Measurements from ENCODE around the gene SP5.

DNA sequence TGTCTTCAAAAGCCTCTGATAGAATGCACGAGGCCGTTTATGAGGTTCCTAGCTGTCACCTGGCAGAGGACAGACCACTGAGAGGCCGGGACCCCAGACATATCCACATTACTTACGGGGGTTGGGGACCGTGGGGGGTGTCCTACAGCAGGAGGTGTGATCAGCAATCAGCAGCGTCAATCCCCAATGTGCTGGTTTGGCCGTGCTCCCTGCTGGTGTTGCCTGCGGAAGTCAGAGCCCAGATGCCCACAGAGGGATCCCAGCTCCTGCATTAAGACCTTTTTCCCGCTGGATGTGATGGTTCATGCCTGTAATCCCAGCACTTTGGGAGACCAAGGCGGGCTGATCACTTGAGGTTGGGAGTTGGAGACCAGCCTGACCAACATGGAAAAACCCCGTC lies 20.8 kb upstream of the SP5 start:
- TF ChIP-seq, protein P1, sequence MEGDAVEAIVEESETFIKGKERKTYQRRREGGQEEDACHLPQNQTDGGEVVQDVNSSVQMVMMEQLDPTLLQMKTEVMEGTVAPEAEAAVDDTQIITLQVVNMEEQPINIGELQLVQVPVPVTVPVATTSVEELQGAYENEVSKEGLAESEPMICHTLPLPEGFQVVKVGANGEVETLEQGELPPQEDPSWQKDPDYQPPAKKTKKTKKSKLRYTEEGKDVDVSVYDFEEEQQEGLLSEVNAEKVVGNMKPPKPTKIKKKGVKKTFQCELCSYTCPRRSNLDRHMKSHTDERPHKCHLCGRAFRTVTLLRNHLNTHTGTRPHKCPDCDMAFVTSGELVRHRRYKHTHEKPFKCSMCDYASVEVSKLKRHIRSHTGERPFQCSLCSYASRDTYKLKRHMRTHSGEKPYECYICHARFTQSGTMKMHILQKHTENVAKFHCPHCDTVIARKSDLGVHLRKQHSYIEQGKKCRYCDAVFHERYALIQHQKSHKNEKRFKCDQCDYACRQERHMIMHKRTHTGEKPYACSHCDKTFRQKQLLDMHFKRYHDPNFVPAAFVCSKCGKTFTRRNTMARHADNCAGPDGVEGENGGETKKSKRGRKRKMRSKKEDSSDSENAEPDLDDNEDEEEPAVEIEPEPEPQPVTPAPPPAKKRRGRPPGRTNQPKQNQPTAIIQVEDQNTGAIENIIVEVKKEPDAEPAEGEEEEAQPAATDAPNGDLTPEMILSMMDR (IDR thresholded peaks at IDR 0.05; ENCODE audit: low read length) = no peak
- TF ChIP-seq EZH2 (optimal IDR thresholded peaks at IDR 0.05; ENCODE audit: low read depth, low read length) (no peak), EZH2phosphoT487 (IDR thresholded peaks at IDR 0.05; ENCODE audit: low read length) (no peak)
